GM12878 (cell line): ENCODE measurements around the gene SHC3. TPM values are rescaled to one million over a fixed set of nuclear protein-coding genes. Genes with fewer than 3 reads are reported as not detected.

Experiments
- ATAC-seq: fragments of 200-7000 bp; cut with Tn5 transposase; 3 replicates; pipeline ENCODE4 v1.9.1; 2020; ENCODE audit warnings: mild to moderate bottlenecking, moderate library complexity
- BruUV-seq: library from RNA; stranded (reverse); fragments of 400-500 nt; replicated peaks from 2 replicates; lab custom pipeline; 2021; lab: Mats Ljungman, UMichigan
- CTCF ChIA-PET: fragments of 300-600 bp; sonication (Branson Sonifier 250); formaldehyde crosslinking; extraction: SDS; loops from one replicate; lab custom pipeline; 2021; ENCODE audit warnings: inconsistent platforms; lab: Yijun Ruan, JAX
- POLR2A ChIA-PET: fragments of 350-600 bp; formaldehyde crosslinking; extraction: SDS; loops from one replicate; lab custom pipeline; 2021; ENCODE audit warnings: inconsistent platforms; lab: Charles Lee
- RAD21 ChIA-PET: fragments of 300-600 bp; sonication (Branson Sonifier 250); formaldehyde crosslinking; loops from one replicate; lab custom pipeline; 2023; ENCODE audit warnings: antibody characterized with exemption; ENCODE audit not compliant: unreplicated experiment; lab: Charles Lee
- SMC1A ChIA-PET: fragments of 300-600 bp; sonication (Branson Sonifier 250); formaldehyde crosslinking; loops from one replicate; lab custom pipeline; 2023; ENCODE audit not compliant: unreplicated experiment, uncharacterized antibody; lab: Charles Lee
- DNase-seq: peaks from one replicate; pipeline ENCODE4 v3.0.0-alpha.2; 2011; ENCODE audit warnings: low read depth, low spot score
- FAIRE-seq: peaks from 3 replicates; lab custom pipeline; 2011; peaks lifted over from hg19 to GRCh38; lab: Jason Lieb, UNC
- H2AFZ ChIP-seq: 2 replicates; pipeline ENCODE4 v1.6.0; 2011; ENCODE audit warnings: low read depth, low read length, control low read depth; ENCODE audit not compliant: control insufficient read depth
- H3K27ac ChIP-seq: 2 replicates; pipeline ENCODE4 v1.5.1; 2011; ENCODE audit warnings: control low read depth; ENCODE audit not compliant: control insufficient read depth, insufficient read depth
- H3K27me3 ChIP-seq, 2 experiments: replicated peaks in 1 of 2; 2 replicates each; pipeline versions ENCODE4 v1.6.0 to v1.6.1; 2011; ENCODE audit warnings: low read length in 1 of 2; ENCODE audit not compliant: control insufficient read depth in 2 of 2, insufficient read depth in 2 of 2
- H3K36me3 ChIP-seq, 2 experiments: 2 replicates each; pipeline ENCODE4 v1.5.1; 2011; ENCODE audit warnings: low read length in 1 of 2; ENCODE audit not compliant: control insufficient read depth in 2 of 2, insufficient read depth in 2 of 2
- H3K4me1 ChIP-seq: 2 replicates; pipeline ENCODE4 v1.6.1; 2011; ENCODE audit warnings: mild to moderate bottlenecking, low read length, moderate library complexity, mixed read lengths; ENCODE audit not compliant: control insufficient read depth, insufficient read depth
- H3K4me2 ChIP-seq: 2 replicates; pipeline ENCODE4 v1.6.0; 2011; ENCODE audit warnings: control low read depth; ENCODE audit not compliant: control insufficient read depth, insufficient read depth
- H3K4me3 ChIP-seq: fragments of 200-600 bp; sonication (generic); 2 replicates; pipeline ENCODE4 v1.5.1; 2016
- H3K79me2 ChIP-seq: 2 replicates; pipeline ENCODE4 v1.6.0; 2011; ENCODE audit warnings: low read length; ENCODE audit not compliant: control insufficient read depth, insufficient read depth
- H3K9ac ChIP-seq: 2 replicates; pipeline ENCODE4 v1.8.0; 2011; ENCODE audit warnings: low read length, control low read depth, mixed read lengths; ENCODE audit not compliant: control insufficient read depth, insufficient read depth
- H3K9me3 ChIP-seq: replicated peaks from 3 replicates; pipeline ENCODE4 v1.5.1; 2011; ENCODE audit warnings: mild to moderate bottlenecking, low read length; ENCODE audit not compliant: control insufficient read depth, insufficient read depth
- H4K20me1 ChIP-seq: 2 replicates; pipeline ENCODE4 v1.6.0; 2011; ENCODE audit not compliant: control insufficient read depth, insufficient read depth
- BACH1 ChIP-seq: fragments of 450-650 bp; IDR thresholded peaks from 2 replicates; pipeline ENCODE4 v1.6.1; 2017; ENCODE audit warnings: mild to moderate bottlenecking, borderline replicate concordance
- NFIC ChIP-seq: IDR thresholded peaks from 2 replicates; pipeline ENCODE4 v1.6.1; 2012; ENCODE audit warnings: low read depth, mild to moderate bottlenecking, inconsistent platforms, low read length, moderate library complexity
- PAX8 ChIP-seq: fragments of 450-650 bp; IDR thresholded peaks from 2 replicates; pipeline ENCODE4 v1.6.1; 2017; ENCODE audit warnings: mild to moderate bottlenecking, moderate library complexity
- PML ChIP-seq: IDR thresholded peaks from 2 replicates; pipeline ENCODE4 v1.6.1; 2012; ENCODE audit warnings: low read length, inconsistent platforms
- WGBS: methylation state at CpG from one replicate; pipeline ENCODE4 v1.1.6; 2016; ENCODE audit warnings: low lambda C conversion rate; ENCODE audit not compliant: insufficient replicate concordance, insufficient coverage; ENCODE audit errors: missing lambda C conversion rate; 5-methylcytosine and 5-hydroxymethylcytosine counted together
- in situ Hi-C: fragments of 300-500 bp; cut with MboI; formaldehyde crosslinking; loops from 9 replicates; pipeline ENCODE4 v1.14.3; 2018; ENCODE audit warnings: mixed read lengths
- intact Hi-C: fragments of 100-400 bp; cut with micrococcal nuclease; formaldehyde crosslinking; loops from one replicate; pipeline ENCODE4 v1.14.2; 2022; ENCODE audit not compliant: unreplicated experiment
- polyA plus RNA-seq, 11 experiments: library from polyadenylated mRNA; depleted of rRNA in 4 of 11; unstranded in 6 of 11; stranded (reverse) in 5 of 11; fragments of >200 nt; fragmentation: Nextera tagmentation in 4 of 11; fragmentation: Illumina TruSeq in 1 of 11; extraction: Ambion mirVana in 4 of 11; extraction: Trizol in 1 of 11; gene quantifications; 1 replicate in 1 of 11; 2 replicates in 10 of 11; pipeline versions ENCODE4 v1.2.1 to v1.2.3, GENCODE V29; 2011 to 2016; ENCODE audit warnings: inconsistent platforms in 2 of 11, missing spikeins in 2 of 11, low read depth in 1 of 11
- total RNA-seq, 4 experiments: library from RNA; depleted of rRNA in 3 of 4; stranded (reverse); fragments of >200 nt in 3 of 4; fragmentation: Illumina TruSeq in 1 of 4; extraction: Trizol in 1 of 4; gene quantifications; 2 replicates each; pipeline versions ENCODE4 v1.2.1 to v1.2.3, GENCODE V29; 2013 to 2021
- TF ChIP-seq, protein P1 (sequence below): fragments of 450-650 bp; IDR thresholded peaks from 2 replicates; pipeline ENCODE4 v1.6.1; 2017; ENCODE audit warnings: mild to moderate bottlenecking

SHC3 gene
- total and polyA plus RNA-seq, 10 of the 15 experiments (the other 5 are each of a cell fraction or from before 2014, with no cell fraction given), result 0.01 to 0.06 TPM; not detected in 8

DNA sequence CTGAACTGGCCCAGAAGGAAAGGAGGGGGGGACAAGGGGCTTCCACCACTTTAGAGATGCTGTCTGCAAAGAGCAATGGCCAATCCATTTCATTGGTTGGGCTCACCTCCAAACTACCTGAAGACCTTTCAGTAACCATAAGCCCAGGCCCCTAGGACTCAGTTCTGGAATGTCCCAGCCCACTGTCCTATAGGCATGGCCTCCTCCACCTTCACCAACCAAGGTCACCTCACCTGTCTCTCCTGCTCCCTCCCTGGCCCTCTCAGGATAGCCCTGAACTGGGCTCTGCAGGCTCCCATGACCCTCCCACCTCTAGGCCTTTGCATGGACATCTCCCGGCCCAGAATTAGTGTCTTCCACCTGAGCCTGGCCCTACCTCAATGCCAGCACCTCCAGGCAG, 165.0 kb downstream of the SHC3 start:
- FAIRE-seq, result no peak
- H3K27ac ChIP-seq, result no peak overlapping the region
- intact Hi-C loops (no loop called here), in situ Hi-C loops (no loop called here)
- no peak overlapping the region for H2AFZ ChIP-seq
- CTCF ChIA-PET, result no interaction called here
- H4K20me1 ChIP-seq, result no peaks in the 10 kb centered on the region
- no peak for DNase-seq
- no peak overlapping the region for H3K4me2 ChIP-seq
- SMC1A ChIA-PET, result no interaction called here
- H3K27me3 ChIP-seq, result no peaks in the 10 kb centered on the region
- ATAC-seq, result no peak
- BruUV-seq, result no TSS peak
- no peaks in the 10 kb centered on the region for H3K36me3 ChIP-seq
- no peaks in the 10 kb centered on the region for H3K4me1 ChIP-seq
- H3K4me3 ChIP-seq, result no peak overlapping the region
- H3K9me3 ChIP-seq, result no peaks in the 10 kb centered on the region
- WGBS, result 0% methylated on average over 1 of the region's 1 CpG
- RAD21 ChIA-PET, result no interaction called here
- no peaks in the 10 kb centered on the region for H3K79me2 ChIP-seq
- POLR2A ChIA-PET, result no interaction called here
- H3K9ac ChIP-seq, result no peak overlapping the region
- TF ChIP-seq NFIC, result no peak
- no peak for TF ChIP-seq PML
- TF ChIP-seq, all 136 proteins: peak for 0

DNA sequence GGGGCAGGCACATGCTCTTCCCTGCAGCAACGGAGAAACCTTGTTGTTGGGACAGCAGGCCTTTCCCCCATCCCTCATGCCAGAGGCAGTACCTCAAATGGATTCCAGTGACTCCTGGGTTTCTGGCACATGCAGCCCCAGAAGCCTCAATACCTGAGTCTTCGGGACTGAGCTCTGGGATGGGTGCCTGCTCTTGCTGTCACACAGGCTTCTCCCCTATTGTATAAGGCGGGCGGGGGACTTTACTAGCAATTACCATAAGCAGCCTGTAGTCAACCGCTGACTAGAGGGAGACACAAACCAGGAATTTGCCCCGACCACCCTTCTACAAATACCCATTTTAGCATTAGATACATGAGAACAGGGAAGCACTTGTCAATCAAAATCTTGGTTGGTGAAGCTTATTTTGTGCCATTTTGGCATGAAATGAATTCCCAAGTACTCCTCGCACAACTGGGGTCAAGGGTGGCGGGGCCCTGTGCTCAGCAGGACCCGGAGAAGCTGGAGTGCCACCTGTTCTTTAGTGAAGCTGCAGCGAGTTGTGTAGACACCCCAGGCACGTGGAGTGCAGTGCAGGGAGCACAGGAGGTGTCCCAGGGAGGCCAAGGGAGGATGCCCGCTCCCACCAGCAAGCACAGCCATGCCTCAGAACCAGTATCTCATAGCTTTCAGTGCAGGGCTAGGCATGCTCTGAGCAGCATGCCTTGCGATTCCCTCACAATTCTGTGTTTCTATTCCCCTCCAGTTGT, 166.2 kb downstream of the SHC3 start:
- Histone ChIP-seq H3K9me3 (no peaks in the 10 kb centered on the region), H3K79me2 (no peaks in the 10 kb centered on the region), H3K4me3 (no peak overlapping the region), H4K20me1 (no peaks in the 10 kb centered on the region), H2AFZ (no peak overlapping the region), H3K9ac (no peak overlapping the region), H3K27ac (no peak overlapping the region), H3K4me1 (no peaks in the 10 kb centered on the region), H3K27me3 (no peaks in the 10 kb centered on the region), H3K4me2 (no peak overlapping the region), H3K36me3 (no peaks in the 10 kb centered on the region)
- in situ Hi-C loops (no loop called here), intact Hi-C loops (no loop called here)
- ChIA-PET SMC1A (no interaction called here), POLR2A (no interaction called here), CTCF (no interaction called here), RAD21 (no interaction called here)
- no TSS peak for BruUV-seq
- no peak for FAIRE-seq
- no peak for ATAC-seq
- WGBS, result 18% methylated on average over 13 of the region's 13 CpGs
- DNase-seq, result no peak
- TF ChIP-seq BACH1 (no peak), PAX8 (no peak)
- TF ChIP-seq, protein P1, sequence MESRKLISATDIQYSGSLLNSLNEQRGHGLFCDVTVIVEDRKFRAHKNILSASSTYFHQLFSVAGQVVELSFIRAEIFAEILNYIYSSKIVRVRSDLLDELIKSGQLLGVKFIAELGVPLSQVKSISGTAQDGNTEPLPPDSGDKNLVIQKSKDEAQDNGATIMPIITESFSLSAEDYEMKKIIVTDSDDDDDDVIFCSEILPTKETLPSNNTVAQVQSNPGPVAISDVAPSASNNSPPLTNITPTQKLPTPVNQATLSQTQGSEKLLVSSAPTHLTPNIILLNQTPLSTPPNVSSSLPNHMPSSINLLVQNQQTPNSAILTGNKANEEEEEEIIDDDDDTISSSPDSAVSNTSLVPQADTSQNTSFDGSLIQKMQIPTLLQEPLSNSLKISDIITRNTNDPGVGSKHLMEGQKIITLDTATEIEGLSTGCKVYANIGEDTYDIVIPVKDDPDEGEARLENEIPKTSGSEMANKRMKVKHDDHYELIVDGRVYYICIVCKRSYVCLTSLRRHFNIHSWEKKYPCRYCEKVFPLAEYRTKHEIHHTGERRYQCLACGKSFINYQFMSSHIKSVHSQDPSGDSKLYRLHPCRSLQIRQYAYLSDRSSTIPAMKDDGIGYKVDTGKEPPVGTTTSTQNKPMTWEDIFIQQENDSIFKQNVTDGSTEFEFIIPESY, result no peak
